ENCODE measurements around the gene CCDC8.

DNA sequence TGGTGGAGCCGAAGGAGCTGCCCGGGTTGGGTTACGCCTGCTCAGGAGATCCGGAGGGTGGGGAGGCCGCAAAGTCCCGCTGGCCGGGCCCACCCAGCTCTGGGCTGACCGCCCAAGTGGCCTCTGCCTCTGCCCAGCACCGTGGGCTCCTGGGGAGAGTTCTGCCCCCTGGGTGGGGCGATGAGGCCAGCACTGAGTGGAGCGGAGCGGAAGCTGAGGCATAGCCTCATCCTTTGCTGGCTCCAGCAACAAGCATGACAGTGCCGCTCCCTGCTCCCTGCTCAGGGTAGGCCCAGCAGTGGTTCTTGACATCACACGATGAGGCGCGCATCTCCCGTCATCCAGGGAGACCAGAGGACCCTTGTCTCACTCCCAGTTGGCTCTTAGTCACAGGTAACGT lies 22.5 kb downstream of the CCDC8 start:
- TF ChIP-seq, protein P1, sequence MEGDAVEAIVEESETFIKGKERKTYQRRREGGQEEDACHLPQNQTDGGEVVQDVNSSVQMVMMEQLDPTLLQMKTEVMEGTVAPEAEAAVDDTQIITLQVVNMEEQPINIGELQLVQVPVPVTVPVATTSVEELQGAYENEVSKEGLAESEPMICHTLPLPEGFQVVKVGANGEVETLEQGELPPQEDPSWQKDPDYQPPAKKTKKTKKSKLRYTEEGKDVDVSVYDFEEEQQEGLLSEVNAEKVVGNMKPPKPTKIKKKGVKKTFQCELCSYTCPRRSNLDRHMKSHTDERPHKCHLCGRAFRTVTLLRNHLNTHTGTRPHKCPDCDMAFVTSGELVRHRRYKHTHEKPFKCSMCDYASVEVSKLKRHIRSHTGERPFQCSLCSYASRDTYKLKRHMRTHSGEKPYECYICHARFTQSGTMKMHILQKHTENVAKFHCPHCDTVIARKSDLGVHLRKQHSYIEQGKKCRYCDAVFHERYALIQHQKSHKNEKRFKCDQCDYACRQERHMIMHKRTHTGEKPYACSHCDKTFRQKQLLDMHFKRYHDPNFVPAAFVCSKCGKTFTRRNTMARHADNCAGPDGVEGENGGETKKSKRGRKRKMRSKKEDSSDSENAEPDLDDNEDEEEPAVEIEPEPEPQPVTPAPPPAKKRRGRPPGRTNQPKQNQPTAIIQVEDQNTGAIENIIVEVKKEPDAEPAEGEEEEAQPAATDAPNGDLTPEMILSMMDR (conservative IDR thresholded peaks at IDR 0.05; ENCODE audit: low read depth in 2 of 2): no peak
- TF ChIP-seq EZH2 (IDR thresholded peaks at IDR 0.05; ENCODE audit: low read depth, unreplicated experiment): no peak
- TF ChIP-seq POLR2AphosphoS5 (IDR thresholded peaks at IDR 0.05; ENCODE audit: low read depth): no peak
- TF ChIP-seq JUNB (IDR thresholded peaks at IDR 0.05; ENCODE audit: unreplicated experiment): no peak
- no peak for TF ChIP-seq EZH2phosphoT487 (IDR thresholded peaks at IDR 0.05; ENCODE audit: unreplicated experiment)
- no peak for TF ChIP-seq ZNF114 (CRISPR knock-in tag; IDR thresholded peaks at IDR 0.05)
- TF ChIP-seq, protein P2, sequence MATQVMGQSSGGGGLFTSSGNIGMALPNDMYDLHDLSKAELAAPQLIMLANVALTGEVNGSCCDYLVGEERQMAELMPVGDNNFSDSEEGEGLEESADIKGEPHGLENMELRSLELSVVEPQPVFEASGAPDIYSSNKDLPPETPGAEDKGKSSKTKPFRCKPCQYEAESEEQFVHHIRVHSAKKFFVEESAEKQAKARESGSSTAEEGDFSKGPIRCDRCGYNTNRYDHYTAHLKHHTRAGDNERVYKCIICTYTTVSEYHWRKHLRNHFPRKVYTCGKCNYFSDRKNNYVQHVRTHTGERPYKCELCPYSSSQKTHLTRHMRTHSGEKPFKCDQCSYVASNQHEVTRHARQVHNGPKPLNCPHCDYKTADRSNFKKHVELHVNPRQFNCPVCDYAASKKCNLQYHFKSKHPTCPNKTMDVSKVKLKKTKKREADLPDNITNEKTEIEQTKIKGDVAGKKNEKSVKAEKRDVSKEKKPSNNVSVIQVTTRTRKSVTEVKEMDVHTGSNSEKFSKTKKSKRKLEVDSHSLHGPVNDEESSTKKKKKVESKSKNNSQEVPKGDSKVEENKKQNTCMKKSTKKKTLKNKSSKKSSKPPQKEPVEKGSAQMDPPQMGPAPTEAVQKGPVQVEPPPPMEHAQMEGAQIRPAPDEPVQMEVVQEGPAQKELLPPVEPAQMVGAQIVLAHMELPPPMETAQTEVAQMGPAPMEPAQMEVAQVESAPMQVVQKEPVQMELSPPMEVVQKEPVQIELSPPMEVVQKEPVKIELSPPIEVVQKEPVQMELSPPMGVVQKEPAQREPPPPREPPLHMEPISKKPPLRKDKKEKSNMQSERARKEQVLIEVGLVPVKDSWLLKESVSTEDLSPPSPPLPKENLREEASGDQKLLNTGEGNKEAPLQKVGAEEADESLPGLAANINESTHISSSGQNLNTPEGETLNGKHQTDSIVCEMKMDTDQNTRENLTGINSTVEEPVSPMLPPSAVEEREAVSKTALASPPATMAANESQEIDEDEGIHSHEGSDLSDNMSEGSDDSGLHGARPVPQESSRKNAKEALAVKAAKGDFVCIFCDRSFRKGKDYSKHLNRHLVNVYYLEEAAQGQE (IDR thresholded peaks at IDR 0.05; ENCODE audit: unreplicated experiment): no peak
